KMS-11 (cell line): ENCODE data around the gene PSTK.

Experiments
- H2AFZ ChIP-seq: fragments of 200-600 bp; sonication (generic); 2 replicates; pipeline ENCODE4 v1.6.1; 2016; ENCODE audit warnings: antibody characterized with exemption, mixed run types, low read depth
- H3K27ac ChIP-seq: fragments of 200-600 bp; sonication (generic); 2 replicates; pipeline ENCODE4 v1.6.1; 2016; ENCODE audit warnings: mild to moderate bottlenecking, mixed run types
- H3K27me3 ChIP-seq: fragments of 200-600 bp; sonication (generic); 2 replicates; pipeline ENCODE4 v1.6.1; 2017; ENCODE audit warnings: mild to moderate bottlenecking, low read depth, mixed run types, moderate library complexity; ENCODE audit not compliant: insufficient read depth
- H3K36me3 ChIP-seq: fragments of 200-600 bp; sonication (generic); 2 replicates; pipeline ENCODE4 v1.6.1; 2017; ENCODE audit warnings: mild to moderate bottlenecking, mixed run types; ENCODE audit not compliant: insufficient read depth
- H3K4me1 ChIP-seq: fragments of 200-600 bp; sonication (generic); 2 replicates; pipeline ENCODE4 v1.6.1; 2016; ENCODE audit warnings: mild to moderate bottlenecking, low read depth, mixed run types; ENCODE audit not compliant: poor library complexity, severe bottlenecking
- H3K4me2 ChIP-seq: fragments of 200-600 bp; sonication (generic); 2 replicates; pipeline ENCODE4 v1.7.0; 2016; ENCODE audit warnings: mild to moderate bottlenecking, mixed run types
- H3K4me3 ChIP-seq: fragments of 200-600 bp; sonication (generic); IDR thresholded peaks from 2 replicates; pipeline ENCODE4 v1.6.1; 2017; ENCODE audit warnings: low read depth, low read length, mixed read lengths; ENCODE audit not compliant: insufficient read depth
- H3K79me2 ChIP-seq: fragments of 200-600 bp; sonication (generic); 2 replicates; pipeline ENCODE4 v1.6.1; 2016; ENCODE audit warnings: low read depth, mixed run types; ENCODE audit not compliant: insufficient read depth
- H3K9ac ChIP-seq: fragments of 200-600 bp; sonication (generic); 2 replicates; pipeline ENCODE4 v1.6.1; 2016; ENCODE audit warnings: mild to moderate bottlenecking, mixed run types
- H4K20me1 ChIP-seq: fragments of 200-600 bp; sonication (generic); 2 replicates; pipeline ENCODE4 v1.6.1; 2016; ENCODE audit warnings: mild to moderate bottlenecking, mixed run types; ENCODE audit not compliant: insufficient read depth
- CTCF ChIP-seq: fragments of 200-600 bp; sonication (generic); conservative IDR thresholded peaks from 2 replicates; pipeline ENCODE4 v1.6.1; 2017; ENCODE audit warnings: low read depth, mild to moderate bottlenecking, antibody characterized with exemption, low read length, moderate library complexity, mixed read lengths

Gene PSTK

GRCh38 chr10:122992031-122992585, 11.9 kb downstream of the PSTK start:
- Histone ChIP-seq H3K79me2 (no peaks in the 10 kb centered on the region), H3K4me1 (no peaks in the 10 kb centered on the region), H2AFZ (no peak overlapping the region), H3K9ac (no peak overlapping the region), H4K20me1 (no peaks in the 10 kb centered on the region; the same call in 1 of the 2 replicates), H3K4me2 (no peak overlapping the region), H3K36me3 (no peaks in the 10 kb centered on the region; the same call in 1 of the 2 replicates), H3K4me3 (no peak overlapping the region), H3K27ac (no peak overlapping the region), H3K27me3 (no peaks in the 10 kb centered on the region)
- no peak for TF ChIP-seq CTCF

- no peaks in the 10 kb centered on the region; the same call in 1 of the 2 replicates for H3K79me2 ChIP-seq
- no peaks in the 10 kb centered on the region; the same call in 1 of the 2 replicates for H3K36me3 ChIP-seq
- peaks cover 16% of the 10 kb centered on the region for H3K4me1 ChIP-seq
- no peaks in the 10 kb centered on the region for H3K27me3 ChIP-seq
- TF ChIP-seq CTCF, result no peak
- H3K4me3 ChIP-seq, result no peak overlapping the region
- H3K9ac ChIP-seq, result no peak overlapping the region
- H3K4me2 ChIP-seq, result no peak overlapping the region
- no peaks in the 10 kb centered on the region; the same call in 1 of the 2 replicates for H4K20me1 ChIP-seq
- no peak overlapping the region for H2AFZ ChIP-seq
- H3K27ac ChIP-seq, result no peak overlapping the region
These were observed 13.7 kb downstream of the PSTK start for GRCh38 chr10:122993797-122994336.

GRCh38 chr10:122995936-122996335, 15.7 kb downstream of the PSTK start:
- no peak for TF ChIP-seq CTCF
- no peak overlapping the region for H3K4me3 ChIP-seq
- H3K79me2 ChIP-seq, result peaks cover 16% of the 10 kb centered on the region; the same call in 1 of the 2 replicates
- no peaks in the 10 kb centered on the region; the same call in 1 of the 2 replicates for H3K36me3 ChIP-seq
- no peak overlapping the region for H3K4me2 ChIP-seq
- H2AFZ ChIP-seq, result no peak overlapping the region
- no peak overlapping the region for H3K27ac ChIP-seq
- no peaks in the 10 kb centered on the region; the same call in 1 of the 2 replicates for H4K20me1 ChIP-seq
- no peaks in the 10 kb centered on the region for H3K27me3 ChIP-seq
- peaks cover 34% of the 10 kb centered on the region for H3K4me1 ChIP-seq
- H3K9ac ChIP-seq, result no peak overlapping the region

GRCh38 chr10:122997864-122998263, 17.7 kb downstream of the PSTK start:
- H2AFZ ChIP-seq, result no peak overlapping the region
- H4K20me1 ChIP-seq, result no peaks in the 10 kb centered on the region; the same call in 1 of the 2 replicates
- TF ChIP-seq CTCF, result no peak
- H3K27me3 ChIP-seq, result no peaks in the 10 kb centered on the region
- H3K79me2 ChIP-seq, result peaks cover 20% of the 10 kb centered on the region; the same call in 1 of the 2 replicates
- no peak overlapping the region for H3K9ac ChIP-seq
- H3K4me3 ChIP-seq, result no peak overlapping the region
- no peak overlapping the region; the same call in 1 of the 2 replicates for H3K27ac ChIP-seq
- H3K4me2 ChIP-seq, result peak overlapping the region; percentile 16; the same call in 1 of the 2 replicates
- H3K4me1 ChIP-seq, result peaks cover 34% of the 10 kb centered on the region
- H3K36me3 ChIP-seq, result no peaks in the 10 kb centered on the region; the same call in 1 of the 2 replicates
